Mammary epithelial cell (primary cell): Measurements from ENCODE around the gene TOM1.

ENCODE experiments used
- EZH2 ChIP-seq: IDR thresholded peaks from 2 replicates; pipeline ENCODE4 v1.6.1; 2012; ENCODE audit warnings: low read length, inconsistent platforms, borderline replicate concordance
- TF ChIP-seq, protein P1 (sequence below), 2 donors: IDR thresholded peaks in 1 of 2; conservative IDR thresholded peaks in 1 of 2; 2 replicates each; pipeline ENCODE4 v1.5.1; 2011 to 2012; ENCODE audit warnings: inconsistent platforms in 2 of 2, low read length in 2 of 2, mild to moderate bottlenecking in 2 of 2, control low read depth in 1 of 2, low read depth in 1 of 2; ENCODE audit not compliant: insufficient read depth in 1 of 2; ENCODE audit errors: extremely low read depth in 1 of 2

GRCh38 chr22:35299673-35300499 lies at the start of gene TOM1:
- TF ChIP-seq, protein P1, sequence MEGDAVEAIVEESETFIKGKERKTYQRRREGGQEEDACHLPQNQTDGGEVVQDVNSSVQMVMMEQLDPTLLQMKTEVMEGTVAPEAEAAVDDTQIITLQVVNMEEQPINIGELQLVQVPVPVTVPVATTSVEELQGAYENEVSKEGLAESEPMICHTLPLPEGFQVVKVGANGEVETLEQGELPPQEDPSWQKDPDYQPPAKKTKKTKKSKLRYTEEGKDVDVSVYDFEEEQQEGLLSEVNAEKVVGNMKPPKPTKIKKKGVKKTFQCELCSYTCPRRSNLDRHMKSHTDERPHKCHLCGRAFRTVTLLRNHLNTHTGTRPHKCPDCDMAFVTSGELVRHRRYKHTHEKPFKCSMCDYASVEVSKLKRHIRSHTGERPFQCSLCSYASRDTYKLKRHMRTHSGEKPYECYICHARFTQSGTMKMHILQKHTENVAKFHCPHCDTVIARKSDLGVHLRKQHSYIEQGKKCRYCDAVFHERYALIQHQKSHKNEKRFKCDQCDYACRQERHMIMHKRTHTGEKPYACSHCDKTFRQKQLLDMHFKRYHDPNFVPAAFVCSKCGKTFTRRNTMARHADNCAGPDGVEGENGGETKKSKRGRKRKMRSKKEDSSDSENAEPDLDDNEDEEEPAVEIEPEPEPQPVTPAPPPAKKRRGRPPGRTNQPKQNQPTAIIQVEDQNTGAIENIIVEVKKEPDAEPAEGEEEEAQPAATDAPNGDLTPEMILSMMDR (conservative IDR thresholded peaks at IDR 0.05 in 1 of 2, IDR thresholded peaks at IDR 0.05 in 1 of 2; ENCODE audit: extremely low read depth in 1 of 2, insufficient read depth in 1 of 2, low read depth in 1 of 2, low read length in 2 of 2) = no peak
- TF ChIP-seq EZH2 = no peak
